HG03575 (cell line): Measurements from ENCODE around the gene TPBGL.

Experiments used
- ATAC-seq: cut with Tn5 transposase; IDR thresholded peaks from one replicate; pipeline ENCODE4 v1.9.1; 2021; ENCODE audit not compliant: unreplicated experiment, insufficient number of reproducible peaks, low FRiP score; ENCODE audit errors: extremely low read depth

Gene TPBGL

DNA sequence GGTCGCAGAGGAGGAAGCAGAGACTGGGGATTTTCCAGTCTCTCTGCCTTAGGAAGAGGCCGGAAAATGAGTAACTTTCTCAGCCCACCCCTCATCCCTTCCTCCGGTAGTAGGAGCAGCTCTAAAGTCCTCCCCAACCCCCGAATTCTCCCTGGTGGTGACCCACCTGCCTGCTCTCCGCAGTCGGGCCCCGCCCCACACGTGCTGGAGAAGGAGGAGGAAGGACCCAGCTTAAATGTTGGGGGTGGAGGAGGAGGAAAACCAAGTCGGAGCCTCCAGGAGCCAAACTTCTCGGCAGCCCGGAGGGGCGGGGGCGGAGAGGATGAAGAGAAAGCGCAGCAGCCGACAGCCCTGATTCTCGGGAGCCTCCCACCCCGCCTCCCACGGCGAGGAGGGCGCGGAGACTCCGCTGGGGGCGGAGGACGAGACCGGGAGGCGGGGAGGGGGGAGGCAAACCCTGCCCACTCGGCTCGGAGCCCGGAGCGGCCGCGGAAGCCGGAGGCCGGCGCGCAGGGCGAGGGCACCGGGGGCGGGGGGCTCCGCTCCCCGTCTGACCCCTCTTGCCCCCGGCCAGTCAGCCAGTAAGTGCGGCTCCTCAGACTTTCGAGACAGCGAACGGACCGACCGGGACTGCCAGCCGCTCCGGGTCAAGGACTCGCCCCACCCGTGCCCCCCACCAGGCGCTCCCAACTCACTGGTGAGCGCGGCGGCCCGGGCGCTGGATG, at the start of gene TPBGL:
TSS of gene TPBGL (plus strand) at position 464 of the 725 bp plus-strand sequence. CDS start 276 bp downstream, outside the sequence.
- no peak for ATAC-seq

DNA sequence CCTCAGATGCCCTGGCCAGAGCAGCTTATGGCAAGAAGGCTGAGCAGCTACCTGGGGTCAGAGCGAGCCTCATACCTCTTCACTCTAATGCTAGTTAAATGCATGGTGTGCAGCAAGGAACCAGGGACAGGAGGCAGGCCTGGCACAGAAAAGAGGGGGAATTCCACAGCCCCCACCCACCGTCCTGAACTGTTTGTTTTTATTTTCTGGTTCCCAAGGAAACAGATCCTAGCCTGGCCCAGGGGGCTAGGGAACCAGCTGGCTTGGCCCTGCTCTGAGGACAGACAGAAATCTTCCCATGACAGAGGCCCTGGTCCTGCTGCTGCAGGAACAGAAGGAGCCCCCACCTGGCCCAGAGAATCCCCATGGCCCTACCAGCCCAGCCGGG, 49.2 kb upstream of the TPBGL start:
- ATAC-seq, result no peak

DNA sequence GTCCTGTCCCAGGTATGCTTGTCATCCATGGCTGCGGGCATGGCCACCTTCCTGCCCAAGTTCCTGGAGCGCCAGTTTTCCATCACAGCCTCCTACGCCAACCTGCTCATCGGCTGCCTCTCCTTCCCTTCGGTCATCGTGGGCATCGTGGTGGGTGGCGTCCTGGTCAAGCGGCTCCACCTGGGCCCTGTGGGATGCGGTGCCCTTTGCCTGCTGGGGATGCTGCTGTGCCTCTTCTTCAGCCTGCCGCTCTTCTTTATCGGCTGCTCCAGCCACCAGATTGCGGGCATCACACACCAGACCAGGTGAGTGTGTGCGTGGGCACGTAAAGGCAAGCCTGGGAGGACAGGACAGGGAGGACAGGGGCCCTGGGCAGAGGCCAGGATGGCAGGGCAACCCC, 47.3 kb upstream of the TPBGL start:
- ATAC-seq, result no peak

DNA sequence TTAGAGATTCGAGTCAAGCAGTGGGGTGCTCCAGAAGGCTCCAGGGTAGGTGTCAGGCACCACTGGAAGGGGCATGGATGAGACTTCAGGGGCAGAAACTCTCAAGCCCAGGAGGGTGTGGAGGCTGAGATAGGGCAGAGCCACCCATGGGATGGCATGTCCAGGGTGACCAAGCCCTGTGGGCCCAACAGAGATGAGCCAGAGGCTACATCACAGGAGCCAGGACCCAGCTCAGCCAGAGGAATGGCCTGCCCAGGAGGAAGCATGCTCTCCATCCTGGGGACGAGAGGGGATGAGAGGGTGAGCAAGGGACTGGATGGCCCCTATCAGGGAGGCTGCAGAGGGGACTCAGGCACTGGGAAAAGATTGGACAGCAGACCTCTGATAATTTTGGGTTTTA, 46.9 kb upstream of the TPBGL start:
- ATAC-seq, result no peak

DNA sequence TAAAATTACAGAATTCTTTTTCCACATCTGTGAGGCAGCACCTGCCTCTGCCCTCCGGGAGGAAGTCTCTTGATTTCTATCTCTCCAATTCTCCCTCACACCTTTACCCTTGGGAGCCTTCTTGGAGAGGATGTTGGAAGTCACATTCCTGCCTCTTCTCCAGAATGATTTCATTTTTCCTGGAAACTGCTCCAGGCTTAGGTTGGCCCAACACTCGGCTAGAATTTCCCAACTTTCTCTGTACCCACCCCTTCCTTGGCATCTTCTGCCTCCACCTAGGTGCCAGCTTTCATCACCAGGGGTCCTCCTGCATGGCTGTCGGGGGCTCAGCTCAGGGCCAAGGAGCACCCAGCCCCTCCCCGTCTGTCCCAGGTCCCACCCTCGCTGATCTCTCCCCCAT, 46.4 kb upstream of the TPBGL start:
- no peak for ATAC-seq

GRCh38 chr11:75195167-75195962, 45.2 kb upstream of the TPBGL start:
- no peak for ATAC-seq

DNA sequence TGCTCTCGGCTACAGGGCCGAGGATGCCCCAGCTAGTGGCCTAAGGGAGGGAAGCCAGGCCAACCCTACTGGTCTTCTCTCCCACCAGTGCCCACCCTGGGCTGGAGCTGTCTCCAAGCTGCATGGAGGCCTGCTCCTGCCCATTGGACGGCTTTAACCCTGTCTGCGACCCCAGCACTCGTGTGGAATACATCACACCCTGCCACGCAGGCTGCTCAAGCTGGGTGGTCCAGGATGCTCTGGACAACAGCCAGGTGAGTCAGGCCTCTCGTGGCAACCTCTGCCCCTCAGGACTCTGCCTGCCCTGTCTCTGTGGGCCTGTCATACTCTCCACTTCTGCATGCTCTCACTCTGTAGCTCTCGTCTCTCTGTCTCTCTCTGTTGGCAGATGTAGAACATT, 44.1 kb upstream of the TPBGL start:
- ATAC-seq, result no peak

- ATAC-seq, result no peak
Measured at GRCh38 chr11:75197512-75198277, 42.9 kb upstream of the TPBGL start.

DNA sequence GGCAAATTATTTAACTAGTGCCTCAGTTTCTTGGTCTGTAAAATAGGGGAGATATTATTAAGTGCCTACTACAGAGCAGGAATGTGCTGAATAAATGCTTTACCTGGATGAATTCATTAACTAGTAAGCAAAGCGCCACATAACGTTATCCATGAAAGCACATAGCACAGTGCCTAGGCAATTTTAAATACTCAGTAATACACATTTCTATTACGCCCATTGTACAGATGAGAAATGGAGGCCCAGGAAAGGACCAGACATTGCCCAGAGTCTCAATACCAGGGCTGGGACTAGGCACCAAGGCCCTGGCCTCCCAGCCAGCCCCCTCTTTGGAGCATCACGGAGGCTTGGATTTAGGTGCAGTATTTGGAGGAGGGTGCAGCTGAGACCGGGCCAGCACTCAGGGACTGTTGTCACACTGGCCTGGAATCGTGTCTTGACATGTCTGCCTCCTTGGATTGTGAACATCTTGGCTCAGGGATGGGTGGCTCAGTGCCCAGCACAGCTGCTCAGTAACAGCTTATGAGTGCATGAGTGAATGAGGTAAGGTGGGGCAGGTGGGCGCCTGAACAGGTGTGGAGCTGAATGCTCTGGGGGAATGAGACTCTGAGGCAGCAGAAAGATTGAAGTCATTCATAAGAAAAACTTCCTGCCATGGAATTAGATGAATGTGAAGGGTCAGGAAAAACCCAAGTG, 42.1 kb upstream of the TPBGL start:
- no peak for ATAC-seq

DNA sequence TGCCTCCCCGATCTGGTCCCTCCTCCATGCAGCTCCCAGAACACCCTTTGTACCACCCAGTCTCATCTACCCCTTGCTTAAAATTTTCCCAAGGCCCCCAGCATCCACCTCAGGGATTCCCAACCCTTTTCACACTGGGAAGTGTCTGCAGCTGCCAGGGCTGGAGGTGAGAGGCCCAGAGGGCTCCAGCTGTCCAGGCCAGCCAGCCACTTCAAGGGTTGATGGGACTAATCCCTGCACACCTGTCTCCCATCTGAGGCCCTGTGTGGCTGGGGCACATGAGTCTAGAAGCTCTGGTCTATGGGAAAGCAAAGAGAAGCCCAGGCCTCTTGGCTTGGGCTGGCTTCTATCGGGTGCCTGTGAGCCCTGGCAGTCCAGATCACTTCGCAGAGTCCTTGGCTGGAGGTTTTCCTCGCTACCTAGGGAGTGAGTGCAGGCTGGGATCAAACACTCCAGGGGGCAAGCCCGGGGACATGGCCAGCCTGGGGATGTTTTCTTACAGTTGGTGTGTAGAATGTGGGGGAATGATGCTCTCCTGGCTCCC, 41.1 kb upstream of the TPBGL start:
- no peak for ATAC-seq

DNA sequence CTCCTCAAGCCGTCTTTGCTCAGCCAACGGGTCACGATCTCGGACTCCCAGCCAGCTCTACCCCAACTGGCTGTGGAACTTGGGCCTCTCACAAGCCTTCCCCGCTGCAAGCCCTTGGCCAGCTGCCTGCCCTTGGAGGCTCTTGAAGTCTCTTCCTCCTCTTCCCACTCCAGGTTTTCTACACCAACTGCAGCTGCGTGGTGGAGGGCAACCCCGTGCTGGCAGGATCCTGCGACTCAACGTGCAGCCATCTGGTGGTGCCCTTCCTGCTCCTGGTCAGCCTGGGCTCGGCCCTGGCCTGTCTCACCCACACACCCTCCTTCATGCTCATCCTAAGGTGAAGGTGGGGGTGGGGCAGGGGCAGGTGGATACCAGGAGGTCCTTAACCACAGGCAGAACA, 40.5 kb upstream of the TPBGL start:
- ATAC-seq, result no peak

DNA sequence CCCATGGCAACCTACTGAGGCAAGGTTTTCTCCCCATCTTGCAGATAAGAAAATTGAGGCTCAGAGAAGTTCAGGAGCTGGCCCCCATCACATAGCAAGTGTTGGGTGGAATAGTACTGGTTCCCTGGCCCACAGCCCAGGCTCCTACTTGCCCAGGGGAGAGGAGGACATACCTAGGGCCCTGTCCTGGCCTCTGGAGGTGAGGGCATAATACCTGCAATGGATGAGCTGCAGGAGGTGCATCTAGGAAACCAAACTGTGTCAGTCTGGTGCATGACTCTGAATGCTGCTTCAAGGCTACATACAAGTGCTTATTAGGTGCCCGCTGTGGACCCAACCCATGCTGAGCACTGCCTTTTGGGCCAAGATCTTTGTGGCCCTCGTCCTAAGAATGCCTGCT, 40.0 kb upstream of the TPBGL start:
- ATAC-seq, result no peak

- ATAC-seq, result no peak
Measured at GRCh38 chr11:75201771-75202170, 38.8 kb upstream of the TPBGL start.

- no peak for ATAC-seq
Measured at GRCh38 chr11:75202195-75202594, 38.4 kb upstream of the TPBGL start.

- ATAC-seq, result no peak
Measured at GRCh38 chr11:75203138-75203537, 37.4 kb upstream of the TPBGL start.

- no peak for ATAC-seq
Measured at GRCh38 chr11:75203641-75204011, 36.9 kb upstream of the TPBGL start.

- no peak for ATAC-seq
Measured at GRCh38 chr11:75204012-75204674, 36.4 kb upstream of the TPBGL start.

DNA sequence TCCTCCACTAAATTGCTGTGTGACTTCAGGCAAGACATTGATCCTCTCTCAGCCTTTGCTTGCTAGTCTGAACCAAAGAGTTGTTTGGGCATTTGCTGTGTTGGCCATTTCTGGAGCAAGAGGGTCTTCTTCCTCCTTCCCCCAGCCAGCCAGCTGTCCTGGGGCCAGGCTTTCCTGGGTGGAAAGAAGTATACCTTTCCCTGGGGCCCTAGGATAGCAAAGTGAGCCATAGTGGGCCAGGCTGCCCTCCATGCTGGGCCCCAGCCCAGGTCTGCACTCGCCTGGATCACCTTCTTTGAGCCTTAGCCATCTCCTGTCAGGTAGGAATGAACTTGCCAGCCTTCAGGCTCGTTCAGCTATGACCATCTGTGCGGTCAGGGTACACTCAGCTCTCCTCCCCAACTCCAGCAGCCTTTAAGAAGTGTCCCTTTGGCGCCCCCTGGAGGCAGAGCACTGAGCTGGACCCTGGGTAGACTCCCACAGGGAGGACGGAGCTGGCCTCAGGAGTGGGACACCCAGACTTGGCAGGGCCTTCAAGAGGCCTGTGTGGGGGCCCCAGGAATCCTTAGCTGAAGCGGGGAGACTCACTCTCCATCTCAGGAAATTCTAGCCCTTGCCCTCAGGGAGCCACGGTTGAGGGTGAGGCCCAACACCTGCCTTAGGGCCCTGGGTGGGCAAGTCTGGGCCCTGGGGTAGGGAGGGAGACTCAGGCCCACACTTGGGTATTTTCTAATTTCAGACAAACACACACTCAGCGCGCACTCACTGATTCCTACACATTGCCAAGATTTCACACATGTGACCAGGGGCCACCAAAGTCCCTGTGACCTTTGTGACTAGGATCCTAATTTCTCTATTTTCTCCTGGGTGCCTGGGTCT, 35.6 kb upstream of the TPBGL start:
- ATAC-seq, result no peak
